Frontal cortex (tissue), 4 donors: ENCODE results near the gene GRK3. TPM values are rescaled to one million over a fixed set of nuclear protein-coding genes. Genes with fewer than 3 reads are reported as not detected.

Source experiments
- DNase-seq, 2 donors: peaks; one replicate each; pipeline ENCODE4 v3.0.0; 2012; ENCODE audit warnings: low spot score in 2 of 2
- FAIRE-seq: peaks from 2 replicates; lab custom pipeline; 2012; peaks lifted over from hg19 to GRCh38; lab: Jason Lieb, UNC
- total RNA-seq: library from RNA; depleted of rRNA; stranded (reverse); fragments of >200 nt; gene quantifications from one replicate; pipeline ENCODE4 v1.2.3, GENCODE V29; 2014
- donor health status: control.
- donor health status: control.
- donor health status: control.

The GRK3 gene
- total RNA-seq, 1 donor from 2014 or later: 60.7 TPM

GRCh38 chr22:25651332-25652085, 87.0 kb downstream of the GRK3 start:
- FAIRE-seq: peak; percentile 91
- DNase-seq: no peak

DNA sequence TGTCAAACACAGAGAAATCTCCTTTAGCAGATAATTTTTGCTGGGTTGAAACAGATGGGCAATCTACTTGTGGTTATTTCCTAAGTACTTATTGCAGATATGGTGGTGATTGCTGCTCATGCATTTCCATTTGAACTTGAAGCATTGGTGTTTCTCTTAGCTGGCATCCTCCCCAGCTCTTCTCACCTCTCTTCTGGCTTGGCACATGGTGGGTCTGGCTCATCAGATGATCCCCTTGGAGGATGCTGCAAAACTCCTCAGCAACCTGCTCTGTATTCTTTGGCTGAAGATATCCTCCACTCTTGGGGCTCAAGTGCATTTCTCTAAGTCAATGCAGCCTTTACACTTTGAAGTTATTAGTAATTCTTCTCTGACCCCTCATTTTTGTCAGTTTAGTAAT, 90.2 kb downstream of the GRK3 start:
- FAIRE-seq: no peak

GRCh38 chr22:25655371-25655935, 91.0 kb downstream of the GRK3 start:
- DNase-seq (no peak), FAIRE-seq (no peak)

More for the DNA sequence above, 90.2 kb downstream of the GRK3 start:
- no peak for DNase-seq

DNA sequence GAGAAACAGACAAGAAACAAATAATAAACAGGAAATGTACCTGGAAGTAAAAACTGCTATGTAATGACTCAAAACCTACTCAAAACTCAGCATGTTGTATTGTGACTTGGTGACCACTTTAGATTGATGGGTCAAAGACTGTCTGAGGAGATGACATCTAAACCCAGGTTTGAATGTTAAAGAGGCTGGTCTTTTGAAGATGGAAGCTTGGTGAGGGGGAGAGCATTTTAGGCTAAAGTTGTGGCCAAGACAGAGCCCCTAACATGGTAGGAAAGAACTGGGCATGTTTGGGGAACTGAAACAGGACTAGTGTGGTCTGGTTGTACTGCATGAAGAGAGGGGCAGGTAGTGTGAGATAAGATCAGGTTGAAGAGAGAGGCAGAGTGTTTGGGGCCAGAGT, 92.2 kb downstream of the GRK3 start:
- FAIRE-seq (no peak), DNase-seq (no peak)

- DNase-seq (no peak), FAIRE-seq (no peak)
These were observed 94.2 kb downstream of the GRK3 start for GRCh38 chr22:25658633-25659032.

- FAIRE-seq: no peak
- DNase-seq: no peak
These were observed 94.9 kb downstream of the GRK3 start for GRCh38 chr22:25659413-25659812.

- FAIRE-seq (no peak), DNase-seq (no peak)
These were observed 95.9 kb downstream of the GRK3 start for GRCh38 chr22:25660336-25660735.

DNA sequence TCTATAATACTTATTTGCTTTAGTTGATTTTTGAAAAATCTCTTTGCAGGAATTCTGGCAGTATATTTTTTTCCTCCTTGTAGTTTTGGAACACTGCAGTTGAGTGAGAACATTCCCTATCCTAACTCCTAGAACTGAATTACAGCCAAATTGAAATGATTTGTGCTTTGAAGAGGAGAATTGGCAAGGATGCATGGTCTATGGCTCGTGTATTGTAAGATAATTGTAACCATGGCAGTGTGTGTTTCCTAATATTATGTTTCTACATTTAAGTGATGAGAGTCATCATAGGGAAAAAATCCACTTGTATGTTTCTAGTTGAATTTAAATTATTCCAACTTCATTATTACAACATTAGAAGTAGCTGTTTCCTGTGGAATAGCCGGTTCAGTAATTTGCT, 96.6 kb downstream of the GRK3 start:
- DNase-seq: no peak
- FAIRE-seq: no peak

GRCh38 chr22:25663654-25664053, 99.2 kb downstream of the GRK3 start:
- FAIRE-seq (no peak), DNase-seq (no peak)

DNA sequence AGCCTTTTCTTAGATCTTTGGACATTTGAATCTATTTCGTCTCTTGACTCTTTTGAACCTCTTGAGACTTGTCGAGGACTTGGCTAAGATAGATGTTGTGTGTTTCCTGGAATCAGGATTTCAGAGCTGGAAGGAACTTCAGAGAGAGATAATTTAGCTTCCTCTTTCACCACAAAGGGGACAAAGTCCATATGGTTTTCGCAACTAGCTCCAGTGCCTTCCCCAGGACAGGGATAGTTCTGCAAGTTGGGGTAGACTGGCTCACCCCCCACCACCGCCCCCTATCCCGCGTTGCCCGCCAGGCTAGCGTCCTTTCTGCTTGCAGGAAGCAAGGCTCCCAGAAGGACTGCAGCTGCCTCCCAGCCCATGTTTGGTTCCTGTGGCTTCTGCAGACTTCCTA, 101.8 kb downstream of the GRK3 start:
- FAIRE-seq: no peak

DNA sequence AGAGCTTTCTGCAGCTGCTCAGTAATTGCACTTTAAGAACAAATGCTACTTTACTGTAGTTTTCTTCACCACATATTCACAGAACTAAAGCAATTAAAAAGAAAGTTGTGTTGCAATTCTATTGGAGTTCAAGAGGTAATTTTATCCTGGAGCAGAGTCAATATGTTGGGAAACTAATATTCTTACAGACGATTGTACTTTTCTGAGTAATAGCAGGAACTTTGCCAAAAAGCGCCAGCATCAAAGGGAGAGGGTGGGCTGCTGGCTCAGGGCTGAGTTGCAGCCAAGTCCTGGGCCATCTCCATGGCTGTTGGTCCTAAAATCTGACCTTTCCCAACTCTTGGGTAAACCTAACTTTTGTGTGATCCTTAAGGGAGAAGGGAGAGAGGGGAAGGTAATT, 104.0 kb downstream of the GRK3 start:
- no peak for DNase-seq
- FAIRE-seq: no peak

More for the DNA sequence above, 101.8 kb downstream of the GRK3 start:
- DNase-seq: no peak

DNA sequence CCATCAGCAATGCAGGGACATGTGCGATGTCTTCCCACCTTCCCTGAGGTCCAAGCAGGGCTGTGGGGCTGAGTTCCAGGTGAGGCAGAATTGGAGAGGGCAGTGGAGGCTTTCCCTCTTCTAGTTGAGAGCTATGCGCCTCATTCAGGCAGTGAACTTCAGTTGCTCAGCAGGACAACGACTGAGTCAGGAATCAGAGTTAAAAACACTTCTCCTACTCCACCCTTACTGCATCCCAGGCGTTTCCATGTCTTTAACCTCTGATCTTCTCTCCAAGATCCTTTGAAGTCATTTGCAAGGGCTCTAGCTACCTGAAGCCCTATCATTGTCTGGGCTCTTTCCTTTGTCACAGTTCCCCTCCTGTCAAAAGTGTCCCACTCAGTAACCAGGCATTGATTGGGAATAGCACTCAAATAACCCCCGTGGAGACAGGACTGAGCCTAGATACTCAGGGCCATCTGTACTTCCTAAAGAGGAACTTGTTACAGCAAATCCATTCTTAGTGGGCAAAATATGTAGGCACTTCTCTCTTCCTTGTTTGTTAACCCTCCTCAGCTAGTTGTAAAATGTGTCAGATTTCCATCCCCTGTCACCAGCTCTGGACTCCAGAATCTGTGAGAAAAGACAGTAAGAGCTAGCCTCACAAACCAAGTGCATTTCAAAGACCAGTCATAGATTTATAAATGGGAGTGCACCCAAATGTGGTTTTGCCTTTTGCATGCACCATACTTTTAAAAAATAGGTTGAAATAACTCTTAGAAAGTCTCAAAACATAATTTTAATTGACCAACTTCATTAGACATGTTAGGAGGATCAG, 105.0 kb downstream of the GRK3 start:
- DNase-seq (no peak), FAIRE-seq (no peak)

DNA sequence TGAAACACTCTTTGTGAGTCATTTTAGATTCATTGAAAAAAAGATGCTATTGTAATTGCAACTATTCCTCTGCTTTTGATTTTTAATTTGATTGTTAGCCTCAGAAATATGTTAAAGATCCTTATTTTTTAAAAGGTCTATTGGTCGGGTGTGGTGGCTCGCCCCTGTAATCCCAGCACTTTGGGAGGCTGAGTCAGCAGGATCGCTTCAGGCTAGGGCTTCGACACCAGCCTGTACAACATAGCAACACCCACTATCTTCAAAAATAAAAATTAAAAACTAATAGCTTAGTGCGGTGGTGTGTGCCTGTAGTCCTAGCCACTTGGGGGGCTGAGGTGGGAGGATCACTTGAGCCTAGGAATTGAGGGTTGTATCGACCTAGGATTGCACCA, 105.6 kb downstream of the GRK3 start:
- DNase-seq: no peak
- FAIRE-seq: no peak

DNA sequence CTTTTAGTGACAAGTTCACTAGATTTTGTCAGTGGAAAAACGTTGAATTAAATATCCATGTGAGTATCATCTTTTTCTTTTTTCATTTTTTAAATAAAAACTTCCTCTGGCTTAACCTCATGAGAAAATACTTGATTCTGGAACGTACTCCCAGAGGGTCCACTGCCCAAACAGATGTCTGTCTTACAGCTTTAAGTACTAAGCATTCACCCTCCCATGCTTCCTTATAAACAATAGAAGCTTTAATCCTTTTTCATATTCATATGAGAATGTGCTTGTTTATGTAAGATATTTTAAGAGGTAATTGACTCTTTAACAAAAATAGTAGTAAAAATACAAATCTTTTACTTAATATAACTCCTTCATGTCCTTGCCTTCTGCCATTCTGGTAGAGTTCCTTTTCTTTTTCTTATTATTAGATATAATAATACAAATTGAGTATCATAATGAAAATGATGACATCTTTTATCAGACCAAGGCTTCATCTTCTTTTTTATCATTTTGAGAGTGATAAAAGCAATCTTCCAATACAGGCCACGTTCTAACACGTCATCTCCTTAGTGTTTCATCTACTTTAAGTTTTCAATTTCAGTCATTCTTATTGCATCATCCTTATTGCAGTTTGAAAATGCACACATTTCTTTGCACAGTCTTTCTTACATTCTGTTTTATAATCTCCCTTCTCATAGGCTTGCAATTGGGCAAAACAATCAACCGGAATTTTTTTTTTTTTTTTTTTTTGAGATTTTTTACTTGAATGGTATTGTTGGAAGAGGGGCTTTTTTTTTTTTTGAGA, 108.0 kb downstream of the GRK3 start:
- FAIRE-seq (no peak), DNase-seq (no peak)

DNA sequence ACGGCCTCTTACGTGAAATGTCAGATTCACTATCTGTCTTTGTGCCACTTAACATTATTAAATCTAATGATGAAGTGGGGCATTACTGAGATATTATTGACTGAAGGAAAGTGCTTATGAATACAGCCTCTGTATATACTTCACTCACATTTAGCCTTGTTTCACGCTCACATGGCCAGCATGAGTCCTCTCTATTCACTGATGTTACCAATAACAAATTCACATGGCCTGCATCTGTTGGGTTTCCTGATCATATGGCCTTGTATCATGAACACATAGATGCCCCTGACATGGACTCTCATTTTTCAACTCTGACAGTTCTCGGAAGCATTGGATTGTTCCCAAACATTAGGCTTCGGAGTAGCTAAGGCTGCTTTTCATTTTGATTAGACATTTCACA, 109.2 kb downstream of the GRK3 start:
- DNase-seq (no peak), FAIRE-seq (no peak)

DNA sequence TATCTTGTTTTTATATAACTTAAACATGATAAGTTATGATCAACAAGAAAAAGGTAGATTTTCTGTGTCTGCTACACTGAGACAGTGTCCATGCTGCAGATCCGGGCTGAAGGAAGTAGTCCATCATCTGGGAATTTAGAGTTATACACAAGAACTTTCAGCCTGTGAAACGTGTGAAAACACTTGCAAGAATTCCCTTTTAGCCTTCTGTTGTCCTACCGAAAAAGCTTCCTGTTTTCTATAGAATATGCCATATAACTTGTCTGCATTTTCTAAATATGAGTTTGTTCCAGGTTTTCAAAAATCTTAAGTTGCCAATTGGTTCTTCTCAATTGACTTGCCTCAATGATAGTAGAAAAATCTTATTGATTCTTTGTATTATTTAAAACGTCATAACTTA, 113.2 kb downstream of the GRK3 start:
- FAIRE-seq: no peak
- DNase-seq: no peak

- no peak for FAIRE-seq
- DNase-seq: no peak
These were observed 115.6 kb downstream of the GRK3 start for GRCh38 chr22:25680051-25680450.

DNA sequence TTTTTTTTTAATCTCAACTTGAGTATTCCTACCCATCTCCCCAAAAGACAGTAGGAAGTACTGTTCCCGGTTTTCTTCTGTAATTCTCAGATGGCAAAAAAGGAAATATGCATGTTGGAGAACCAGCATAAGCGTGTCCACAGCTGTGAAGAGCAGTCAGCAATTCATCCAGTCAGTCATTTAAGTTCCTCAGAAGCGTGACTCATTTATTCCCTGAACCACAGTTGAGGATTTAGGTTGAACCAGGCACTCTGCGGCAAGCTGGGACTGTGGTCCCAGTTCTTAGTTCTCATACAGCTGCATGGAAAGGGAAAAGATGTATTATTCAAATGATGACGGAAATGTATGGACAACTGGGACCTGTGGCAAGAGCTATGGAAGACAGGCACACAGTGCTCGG, 116.5 kb downstream of the GRK3 start:
- DNase-seq: no peak
- FAIRE-seq: no peak

DNA sequence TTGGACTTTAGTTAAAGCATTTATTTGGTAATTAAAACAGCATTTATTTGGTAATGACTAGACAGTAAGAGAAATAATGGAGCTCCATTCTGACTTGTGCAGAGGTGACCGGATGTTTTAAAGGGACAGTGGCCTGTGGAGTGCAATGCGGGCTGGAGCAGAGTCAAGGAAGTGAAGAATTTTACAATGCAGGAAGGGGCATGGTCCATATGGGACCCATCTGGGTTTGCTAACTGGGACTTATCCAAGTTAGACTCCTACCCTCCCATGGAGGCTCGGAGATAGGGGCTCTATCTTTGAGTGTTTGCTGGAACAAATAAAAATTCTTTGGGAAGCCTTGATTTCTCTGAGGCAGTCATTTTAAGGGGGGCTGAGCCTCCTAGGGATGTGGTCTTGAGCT, 117.6 kb downstream of the GRK3 start:
- DNase-seq: no peak
- FAIRE-seq: no peak

DNA sequence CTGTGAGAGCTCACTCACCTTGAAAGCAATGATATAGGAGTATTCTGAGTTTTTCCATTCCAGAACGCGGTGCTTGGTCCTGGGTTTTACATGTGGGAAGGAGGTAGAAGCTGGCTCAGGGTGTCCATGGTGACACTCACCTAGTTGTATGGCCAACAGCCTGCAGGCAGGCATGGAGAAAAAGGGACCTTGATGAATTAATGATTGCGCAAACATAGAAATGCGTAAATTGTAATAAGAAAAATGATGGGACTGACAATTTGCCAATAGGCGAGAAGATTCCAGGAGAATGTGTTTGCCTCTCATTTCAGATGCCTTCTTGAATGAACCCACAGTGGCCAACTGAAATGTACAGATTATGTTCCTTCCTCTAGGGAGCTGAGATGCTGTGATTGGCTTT, 124.2 kb downstream of the GRK3 start:
- DNase-seq (no peak), FAIRE-seq (no peak)
